MM.1S (cell line): Measurements from ENCODE around the gene LIN9.

ENCODE experiments used
- CTCF ChIP-seq: fragments of 300-600 bp; sonication (generic); IDR thresholded peaks from 2 replicates; pipeline ENCODE4 v1.5.1; 2016; ENCODE audit warnings: antibody characterized with exemption, low read length, mixed read lengths
- EZH2 ChIP-seq: fragments of 300-600 bp; sonication (generic); optimal IDR thresholded peaks from 2 replicates; pipeline ENCODE3; 2017; ENCODE audit warnings: low read depth, mild to moderate bottlenecking, antibody characterized with exemption, low read length, mixed read lengths
- EZH2phosphoT487 ChIP-seq: fragments of 300-600 bp; sonication (generic); IDR thresholded peaks from 2 replicates; pipeline ENCODE4 v1.6.1; 2018; ENCODE audit warnings: antibody characterized with exemption, low read length

- TF ChIP-seq CTCF (no peak), EZH2phosphoT487 (no peak), EZH2 (no peak)
These were observed 18.8 kb upstream of the LIN9 start for GRCh38 chr1:226327761-226328162.
